Kidney glomerular epithelial cell (primary cell): ENCODE results near the gene OR51V1.
A peak's percentile ranks its signal among the peaks of the same experiment; 100 is the strongest.
"Not testable (repeated sequence)": the region's sequence is repeated elsewhere in the genome, so short reads cannot be mapped to it uniquely, and the experiment has no call there.

Experiments used
- DNase-seq: peaks from one replicate; lab custom pipeline; 2025; lab: John Stamatoyannopoulos, UW

OR51V1 gene

DNA sequence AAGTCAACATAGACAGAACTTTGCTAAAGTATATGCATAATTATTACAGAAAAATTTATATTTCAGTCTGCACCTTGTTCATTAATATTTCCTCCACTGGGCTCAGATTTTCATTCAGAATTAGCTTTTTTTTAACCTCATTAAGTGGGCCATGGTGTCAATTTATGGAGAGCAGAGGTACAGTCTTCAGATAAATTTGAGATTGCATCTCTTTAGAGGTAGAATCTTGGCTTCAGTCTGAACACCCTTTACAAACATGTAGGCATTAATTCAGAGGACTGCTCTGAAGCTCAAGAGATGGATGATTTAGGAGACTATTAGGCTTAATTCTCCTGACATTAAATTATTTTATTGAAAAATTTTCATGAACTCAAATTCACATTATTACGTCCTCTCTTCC, 29.8 kb upstream of the OR51V1 start:
- DNase-seq, result no peak

DNA sequence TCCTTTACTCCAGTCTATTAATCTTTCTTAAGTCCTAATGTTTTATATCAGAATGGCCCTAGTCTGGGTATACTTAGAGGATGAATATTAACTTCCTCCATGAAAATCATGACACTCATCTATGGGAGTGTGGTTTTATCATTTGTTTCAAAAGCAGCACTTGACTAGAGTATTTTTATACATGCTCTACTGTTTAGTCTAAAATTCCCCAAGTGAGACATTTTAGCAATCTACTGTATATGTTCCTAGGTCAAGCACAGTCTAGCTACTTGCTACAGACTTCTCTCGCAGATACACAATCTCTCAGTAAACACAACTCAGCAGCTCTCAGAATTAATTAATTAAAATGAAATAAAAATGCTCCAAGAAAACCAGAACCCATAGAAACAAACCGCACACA, 29.3 kb upstream of the OR51V1 start:
- DNase-seq, result no peak

DNA sequence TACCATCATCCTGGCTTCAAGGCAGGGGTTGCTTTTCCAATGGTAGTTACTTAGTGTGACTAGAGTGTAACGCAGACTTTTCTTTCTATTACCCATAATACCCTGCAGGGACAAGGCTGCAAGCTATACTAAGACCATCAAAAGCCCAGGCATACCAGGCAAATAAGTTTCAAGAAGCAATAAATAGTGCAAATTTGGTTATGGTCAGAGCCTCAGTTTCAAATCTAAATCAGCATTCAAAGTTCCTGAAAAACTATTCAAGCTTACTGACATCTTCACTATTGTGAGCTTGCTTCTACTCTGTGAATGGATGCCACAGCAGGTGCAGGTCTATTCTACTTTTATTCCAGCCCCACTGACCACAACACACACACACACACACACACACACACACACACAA, 28.9 kb upstream of the OR51V1 start:
- no peak for DNase-seq

DNA sequence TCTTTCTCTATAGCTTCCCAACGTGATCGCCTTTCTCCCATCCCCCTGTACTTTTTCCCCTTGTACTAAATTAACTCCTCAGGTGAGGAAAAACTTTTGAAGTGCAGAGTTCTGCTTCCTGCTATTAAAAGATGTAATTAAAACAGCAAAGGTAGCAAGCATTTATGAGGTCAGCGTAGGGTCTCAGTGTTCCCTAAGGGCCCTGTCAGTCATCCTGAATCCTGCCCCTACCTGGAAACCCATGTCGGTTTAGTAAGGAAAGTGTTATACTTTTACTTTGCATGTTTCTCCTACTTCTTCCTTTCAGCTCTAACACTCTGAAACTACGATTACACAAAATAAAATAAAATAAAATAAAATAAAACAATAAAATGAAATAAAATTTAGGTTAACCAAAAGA, 27.6 kb upstream of the OR51V1 start:
- no peak for DNase-seq

DNA sequence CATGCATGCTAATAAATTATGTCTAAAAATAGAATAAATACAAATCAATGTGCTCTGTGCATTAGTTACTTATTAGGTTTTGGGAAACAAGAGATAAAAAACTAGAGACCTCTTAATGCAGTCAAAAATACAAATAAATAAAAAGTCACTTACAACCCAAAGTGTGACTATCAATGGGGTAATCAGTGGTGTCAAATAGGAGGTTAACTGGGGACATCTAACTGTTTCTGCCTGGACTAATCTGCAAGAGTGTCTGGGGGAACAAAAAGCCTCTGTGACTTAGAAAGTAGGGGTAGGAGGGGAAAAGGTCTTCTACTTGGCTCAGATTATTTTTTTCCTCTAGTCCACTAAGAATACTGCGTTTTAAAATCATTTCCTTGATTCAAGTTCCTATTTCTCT, 27.2 kb upstream of the OR51V1 start:
- no peak for DNase-seq

DNA sequence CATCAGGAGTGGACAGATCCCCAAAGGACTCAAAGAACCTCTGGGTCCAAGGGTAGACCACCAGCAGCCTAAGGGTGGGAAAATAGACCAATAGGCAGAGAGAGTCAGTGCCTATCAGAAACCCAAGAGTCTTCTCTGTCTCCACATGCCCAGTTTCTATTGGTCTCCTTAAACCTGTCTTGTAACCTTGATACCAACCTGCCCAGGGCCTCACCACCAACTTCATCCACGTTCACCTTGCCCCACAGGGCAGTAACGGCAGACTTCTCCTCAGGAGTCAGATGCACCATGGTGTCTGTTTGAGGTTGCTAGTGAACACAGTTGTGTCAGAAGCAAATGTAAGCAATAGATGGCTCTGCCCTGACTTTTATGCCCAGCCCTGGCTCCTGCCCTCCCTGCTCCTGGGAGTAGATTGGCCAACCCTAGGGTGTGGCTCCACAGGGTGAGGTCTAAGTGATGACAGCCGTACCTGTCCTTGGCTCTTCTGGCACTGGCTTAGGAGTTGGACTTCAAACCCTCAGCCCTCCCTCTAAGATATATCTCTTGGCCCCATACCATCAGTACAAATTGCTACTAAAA, 26.3 kb upstream of the OR51V1 start, which contains the start of gene HBB:
Gene HBB (minus strand): TSS at position 340 of the 579 bp plus-strand sequence. CDS start 50 bp downstream, at position 290.
- no peak for DNase-seq

DNA sequence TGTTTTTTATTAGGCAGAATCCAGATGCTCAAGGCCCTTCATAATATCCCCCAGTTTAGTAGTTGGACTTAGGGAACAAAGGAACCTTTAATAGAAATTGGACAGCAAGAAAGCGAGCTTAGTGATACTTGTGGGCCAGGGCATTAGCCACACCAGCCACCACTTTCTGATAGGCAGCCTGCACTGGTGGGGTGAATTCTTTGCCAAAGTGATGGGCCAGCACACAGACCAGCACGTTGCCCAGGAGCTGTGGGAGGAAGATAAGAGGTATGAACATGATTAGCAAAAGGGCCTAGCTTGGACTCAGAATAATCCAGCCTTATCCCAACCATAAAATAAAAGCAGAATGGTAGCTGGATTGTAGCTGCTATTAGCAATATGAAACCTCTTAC, 25.0 kb upstream of the OR51V1 start:
- no peak for DNase-seq

DNA sequence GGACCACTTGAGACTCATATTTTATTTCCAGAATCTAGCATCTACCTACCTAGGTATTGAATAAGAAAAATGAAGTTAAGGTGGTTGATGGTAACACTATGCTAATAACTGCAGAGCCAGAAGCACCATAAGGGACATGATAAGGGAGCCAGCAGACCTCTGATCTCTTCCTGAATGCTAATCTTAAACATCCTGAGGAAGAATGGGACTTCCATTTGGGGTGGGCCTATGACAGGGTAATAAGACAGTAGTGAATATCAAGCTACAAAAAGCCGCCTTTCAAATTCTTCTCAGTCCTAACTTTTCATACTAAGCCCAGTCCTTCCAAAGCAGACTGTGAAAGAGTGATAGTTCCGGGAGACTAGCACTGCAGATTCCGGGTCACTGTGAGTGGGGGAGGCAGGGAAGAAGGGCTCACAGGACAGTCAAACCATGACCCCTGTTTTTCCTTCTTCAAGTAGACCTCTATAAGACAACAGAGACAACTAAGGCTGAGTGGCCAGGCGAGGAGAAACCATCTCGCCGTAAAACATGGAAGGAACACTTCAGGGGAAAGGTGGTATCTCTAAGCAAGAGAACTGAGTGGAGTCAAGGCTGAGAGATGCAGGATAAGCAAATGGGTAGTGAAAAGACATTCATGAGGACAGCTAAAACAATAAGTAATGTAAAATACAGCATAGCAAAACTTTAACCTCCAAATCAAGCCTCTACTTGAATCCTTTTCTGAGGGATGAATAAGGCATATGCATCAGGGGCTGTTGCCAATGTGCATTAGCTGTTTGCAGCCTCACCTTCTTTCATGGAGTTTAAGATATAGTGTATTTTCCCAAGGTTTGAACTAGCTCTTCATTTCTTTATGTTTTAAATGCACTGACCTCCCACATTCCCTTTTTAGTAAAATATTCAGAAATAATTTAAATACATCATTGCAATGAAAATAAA, 24.3 kb upstream of the OR51V1 start:
- DNase-seq, result no peak

DNA sequence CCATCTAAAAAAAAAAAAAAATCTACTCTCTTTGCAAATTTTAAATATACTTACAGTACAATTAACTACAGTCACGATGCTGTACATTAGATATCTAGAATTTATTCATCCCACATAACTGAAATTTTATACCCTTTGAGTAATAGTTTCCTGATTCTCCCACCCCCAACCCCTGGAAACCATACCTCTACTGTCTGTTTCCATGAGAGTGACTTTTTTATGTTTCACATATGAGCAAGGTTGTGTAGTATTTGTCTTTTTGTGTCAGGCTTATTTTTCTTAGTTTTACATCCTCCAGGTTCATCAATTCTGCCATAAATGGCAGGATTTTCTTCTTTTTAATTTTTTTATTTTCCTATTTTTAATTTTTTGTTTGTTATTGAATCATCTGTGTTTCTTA, 23.2 kb upstream of the OR51V1 start:
- DNase-seq, result no peak

DNA sequence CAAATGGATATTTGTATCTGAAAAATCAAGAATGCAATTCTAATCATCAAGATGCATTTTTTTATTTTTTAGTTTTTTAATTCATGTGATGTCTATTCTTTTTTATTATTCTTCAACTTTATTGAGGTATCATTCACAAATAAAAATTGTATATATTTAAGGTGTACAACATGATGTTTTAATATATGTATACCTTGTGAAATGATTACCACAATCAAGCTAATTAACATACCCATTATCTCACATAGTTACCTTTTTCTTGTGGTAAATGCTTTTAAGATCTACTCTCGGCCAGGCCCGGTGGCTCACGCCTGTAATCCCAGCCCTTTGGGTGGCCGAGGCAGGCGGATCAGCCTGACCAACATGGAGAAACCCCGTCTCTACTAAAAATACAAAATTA, 22.7 kb upstream of the OR51V1 start:
- DNase-seq, result no peak

DNA sequence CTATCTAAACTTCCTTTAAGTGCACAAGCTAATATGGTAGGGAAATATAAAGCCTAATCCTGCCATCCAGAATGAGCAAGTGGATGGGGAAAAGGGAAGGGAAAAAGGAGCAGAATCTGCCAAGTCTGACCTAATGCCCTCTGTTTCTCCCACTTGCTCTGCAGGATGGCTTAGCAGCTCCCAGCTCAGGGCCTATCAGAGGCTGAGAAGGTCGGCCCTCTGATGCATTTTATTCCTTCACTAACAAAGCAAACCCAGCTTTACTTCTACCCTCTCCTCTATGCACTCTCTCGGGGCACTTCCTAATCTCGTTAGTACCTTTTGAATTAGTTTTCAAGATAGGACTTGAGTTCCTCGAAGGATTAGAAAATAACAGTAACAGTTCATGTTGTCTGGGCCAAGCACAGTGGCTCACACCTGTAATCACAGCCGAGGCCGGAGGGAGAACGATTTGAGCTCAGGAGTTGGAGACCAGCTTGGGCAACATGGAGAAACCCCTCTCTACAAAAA, 9.9 kb upstream of the OR51V1 start:
- DNase-seq, result no peak

DNA sequence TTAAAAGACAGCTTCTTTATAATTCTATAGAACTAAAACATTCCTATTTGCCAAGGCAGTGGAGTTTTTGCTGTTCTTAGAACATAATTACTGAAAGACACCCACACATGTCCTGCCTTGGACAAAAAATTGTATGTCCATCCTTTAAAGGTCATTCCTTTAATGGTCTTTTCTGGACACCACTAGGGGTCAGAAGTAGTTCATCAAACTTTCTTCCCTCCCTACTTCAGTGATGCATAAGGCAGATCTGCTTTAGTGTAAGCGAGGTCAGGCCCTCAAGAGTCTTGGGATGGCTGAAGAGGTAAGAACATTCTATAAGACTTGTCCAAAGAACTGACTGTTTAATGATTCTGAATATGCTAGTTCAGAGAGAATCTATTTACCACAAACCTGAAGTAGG, 4.3 kb upstream of the OR51V1 start:
- peak; percentile 25 for DNase-seq

DNA sequence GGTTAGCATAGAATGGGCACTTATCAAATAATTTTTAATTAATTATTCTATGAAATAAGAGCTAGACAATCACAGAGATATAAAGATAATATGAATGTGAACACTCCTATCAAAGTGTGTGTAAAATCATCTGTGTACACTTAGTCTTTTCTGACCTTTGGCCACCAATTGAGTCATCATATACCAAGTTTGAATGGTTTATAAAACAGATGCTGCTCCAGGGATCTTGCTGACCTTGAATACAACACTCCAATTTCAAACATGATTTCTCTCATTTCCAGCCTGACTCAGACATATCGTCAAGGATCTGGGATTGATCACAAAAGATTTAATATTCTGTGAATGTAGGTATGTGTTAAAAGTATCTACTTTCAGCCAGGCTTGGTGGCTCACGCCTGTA, 2.9 kb upstream of the OR51V1 start:
- no peak for DNase-seq

DNA sequence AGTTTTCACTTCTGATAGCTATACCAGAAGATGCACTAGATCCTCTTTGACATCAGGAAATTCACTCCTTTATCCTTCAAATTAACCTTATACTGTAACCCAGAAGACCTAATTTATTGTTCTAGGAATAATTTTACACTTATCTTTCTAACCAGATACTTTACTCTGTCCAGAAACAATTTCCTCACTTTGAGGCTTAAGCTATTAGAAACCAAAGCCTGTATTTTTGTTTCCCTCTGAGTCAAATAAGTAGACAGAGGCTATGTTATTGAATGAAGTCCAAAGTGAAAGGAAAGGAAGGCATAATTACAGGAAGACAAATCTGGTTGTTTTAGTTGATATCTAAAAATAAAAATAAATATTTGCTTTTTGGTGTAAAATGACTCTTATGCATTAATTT, 2.2 kb downstream of the OR51V1 start:
- DNase-seq, result no peak

DNA sequence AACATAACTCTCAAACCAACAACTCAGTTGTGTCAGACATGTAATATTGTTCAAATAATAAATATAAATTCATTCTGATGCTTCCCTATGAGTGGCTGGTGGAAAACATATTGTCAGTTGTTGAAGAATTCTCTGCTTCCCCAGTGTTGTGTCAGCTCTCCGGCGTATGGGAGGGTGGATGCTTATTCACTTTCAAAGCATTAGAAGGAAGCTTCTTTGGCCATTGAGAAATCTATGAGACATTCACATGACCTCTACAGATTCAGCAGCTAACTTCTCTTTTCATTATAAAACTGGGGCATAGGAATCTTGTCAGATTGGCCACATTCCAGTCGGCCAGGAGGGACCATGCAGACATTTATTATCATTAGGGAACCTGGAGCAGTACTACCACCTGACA, 2.9 kb downstream of the OR51V1 start:
- DNase-seq, result no peak

DNA sequence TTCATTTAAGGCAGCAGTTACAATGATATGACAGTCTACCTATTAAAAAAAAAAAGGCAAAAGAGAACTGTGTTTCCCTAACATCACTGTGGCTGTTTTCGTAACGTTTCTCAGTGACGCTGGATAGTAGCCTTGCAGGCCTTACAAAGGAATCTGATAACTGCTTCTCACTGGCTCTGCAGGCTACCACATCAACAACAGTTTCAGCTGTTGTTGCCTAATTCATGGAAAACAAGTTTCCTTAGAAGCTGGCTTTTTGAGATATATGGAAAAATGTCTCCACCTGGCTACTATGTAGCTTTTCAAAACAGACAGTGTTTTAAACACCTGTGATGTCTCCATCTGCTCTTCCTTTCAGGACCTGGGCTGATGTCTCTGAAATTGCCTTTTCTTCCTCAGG, 3.8 kb downstream of the OR51V1 start:
- no peak for DNase-seq

DNA sequence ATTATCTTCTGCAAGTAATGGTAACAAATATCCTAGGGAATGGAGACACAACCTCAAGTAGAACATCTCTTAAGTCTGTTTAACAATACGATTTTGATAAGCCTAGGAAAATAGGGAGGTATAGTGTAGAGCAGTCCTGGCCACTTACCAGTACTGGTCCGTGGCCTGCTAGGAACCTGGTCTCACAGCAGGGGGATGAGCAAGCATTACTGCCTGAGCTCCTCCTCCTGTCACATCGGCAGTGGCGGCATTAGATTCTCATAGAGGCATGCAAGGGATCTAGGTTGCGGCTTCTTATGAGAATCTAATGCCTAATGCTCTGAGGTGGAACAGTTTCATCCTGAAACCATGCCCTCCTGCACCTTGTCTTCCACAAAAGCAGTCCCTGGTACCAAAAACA, 4.4 kb downstream of the OR51V1 start:
- no peak for DNase-seq

DNA sequence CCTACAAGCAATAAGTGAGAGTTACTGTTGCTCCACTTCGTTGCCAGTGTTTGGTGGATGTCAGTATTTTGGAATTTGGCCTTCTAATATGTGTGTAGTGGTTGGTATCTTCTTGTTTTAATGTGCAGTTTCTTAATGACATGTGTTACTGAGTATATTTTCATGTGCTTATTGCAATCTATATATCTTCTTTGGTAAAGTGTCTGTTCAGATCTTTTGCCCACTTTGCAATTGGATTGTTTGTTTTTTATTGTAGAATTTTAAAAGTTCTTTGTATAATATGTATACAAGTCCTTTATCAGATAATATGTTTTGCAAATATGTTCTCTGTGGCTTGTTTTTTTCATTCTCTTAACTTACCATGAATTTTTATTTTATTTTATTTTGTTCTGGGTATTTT, 7.7 kb downstream of the OR51V1 start:
- no peak for DNase-seq

DNA sequence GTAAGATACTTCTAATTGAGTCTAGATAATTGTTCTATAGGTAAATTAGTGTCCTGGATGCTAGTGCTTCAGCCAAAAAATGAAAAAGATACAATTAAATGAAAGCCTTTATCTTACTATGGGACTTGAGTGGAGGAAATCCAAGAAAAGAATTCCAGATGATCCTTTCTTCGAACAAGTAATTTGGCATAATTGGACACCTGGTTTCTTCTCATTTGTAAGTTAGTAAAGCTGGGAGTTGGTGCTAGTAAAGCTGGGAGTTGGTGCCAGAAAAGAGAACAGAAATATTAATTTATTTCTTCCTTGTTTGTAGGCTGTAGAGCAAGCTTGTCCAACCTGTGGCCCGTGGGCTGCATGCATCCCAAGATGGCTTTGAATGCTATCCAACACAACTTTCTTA, 12.3 kb downstream of the OR51V1 start:
- DNase-seq, result no peak

DNA sequence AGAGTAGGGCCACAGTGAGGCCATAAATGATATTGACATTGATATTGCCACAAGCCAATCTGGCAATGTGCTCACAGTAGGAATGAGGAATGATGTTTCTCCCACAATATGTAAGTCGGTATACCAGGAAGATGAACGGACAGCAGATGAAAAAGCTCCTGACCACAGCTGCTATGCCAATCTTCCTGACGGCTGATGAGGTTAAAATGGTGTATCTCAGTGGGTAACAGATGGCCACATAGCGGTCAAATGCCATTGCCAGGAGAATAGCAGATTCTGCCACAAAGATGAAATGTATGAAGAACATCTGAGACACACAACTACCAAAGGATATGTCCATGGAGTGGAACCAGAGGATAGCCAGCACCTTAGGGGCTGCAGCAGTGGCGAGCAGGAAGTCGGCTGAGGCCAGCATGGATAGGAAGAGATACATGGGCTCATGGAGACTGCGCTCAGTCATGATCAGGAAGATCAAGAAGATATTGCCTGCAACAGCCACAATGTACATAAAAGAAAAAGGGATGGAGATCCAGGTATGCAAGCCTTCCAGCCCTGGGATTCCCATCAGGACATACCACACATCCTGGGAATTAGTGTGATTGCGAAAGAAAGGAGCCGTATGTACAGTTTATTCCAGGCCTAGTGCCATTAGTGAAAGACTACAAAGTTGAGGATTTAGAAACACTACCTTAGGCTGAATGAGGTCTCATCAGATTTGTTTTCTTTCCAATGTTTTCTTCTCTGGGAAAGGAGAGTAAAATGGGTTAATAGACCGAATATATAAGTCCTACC, 22.2 kb downstream of the OR51V1 start:
- no peak for DNase-seq

DNA sequence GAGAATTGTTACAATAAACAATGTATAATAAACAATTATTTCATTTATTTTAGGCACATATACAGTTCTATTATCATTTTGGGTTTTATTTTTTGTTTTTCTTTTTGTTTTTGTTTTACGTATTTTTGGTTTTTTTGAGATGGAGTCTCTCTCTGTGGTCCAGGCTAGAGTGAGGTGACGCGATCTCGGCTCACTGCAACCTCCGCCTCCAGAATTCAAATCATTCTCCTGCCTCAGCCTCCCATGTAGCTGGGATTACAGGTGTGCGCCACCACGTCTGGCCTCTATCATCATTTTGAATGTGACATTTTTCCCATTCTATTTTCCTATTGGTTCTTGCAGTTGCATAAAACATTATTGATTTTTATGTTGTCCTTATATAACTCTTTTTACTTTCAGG, 25.5 kb downstream of the OR51V1 start:
- no peak for DNase-seq

DNA sequence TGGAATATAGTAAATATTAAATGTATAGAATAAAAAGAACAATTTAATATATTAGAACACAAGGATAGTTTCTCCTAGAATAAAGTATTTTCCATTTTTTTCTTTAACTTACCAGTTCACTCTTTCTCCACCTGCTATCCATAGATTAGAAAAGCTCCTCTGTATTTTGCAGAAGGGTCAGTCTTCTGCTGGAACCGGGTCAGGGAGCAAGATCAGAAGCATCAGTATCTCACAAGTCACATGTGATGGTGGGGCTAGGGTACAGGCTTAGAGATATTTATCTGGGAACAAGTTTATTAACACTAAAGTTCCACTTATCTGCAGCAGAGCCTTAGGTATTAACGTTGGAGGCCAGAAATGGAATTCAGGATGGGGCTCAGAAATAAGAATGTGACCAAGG, 28.6 kb downstream of the OR51V1 start:
- no peak for DNase-seq

DNA sequence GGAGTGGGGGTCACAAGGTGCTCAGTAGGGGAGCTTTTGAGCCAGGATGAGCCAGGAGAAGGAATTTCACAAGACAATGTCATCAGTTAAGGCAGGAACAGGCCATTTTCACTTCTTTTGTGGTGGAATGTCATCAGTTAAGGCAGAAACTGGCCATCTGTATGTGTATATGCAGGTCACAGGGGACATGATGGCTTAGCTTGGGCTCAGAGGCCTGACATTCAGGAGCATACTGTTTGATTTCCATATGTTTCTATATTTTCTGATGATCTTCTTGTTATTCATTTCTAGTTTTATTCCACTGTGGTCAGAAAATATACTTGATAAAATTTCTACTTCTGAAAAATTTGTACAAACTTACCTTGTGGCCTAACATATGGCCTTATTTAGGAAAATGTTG, 34.6 kb downstream of the OR51V1 start:
- not testable (repeated sequence) for DNase-seq
